Fibroblast of peridontal ligament (primary cell): Measurements from ENCODE around the gene GPR156.
"Not testable (repeated sequence)": the region's sequence is repeated elsewhere in the genome, so short reads cannot be mapped to it uniquely, and the experiment has no call there.

Source experiments
- DNase-seq: peaks from one replicate; pipeline ENCODE4 v3.0.0-alpha.2; 2010; ENCODE audit errors: extremely low read depth

Gene GPR156

DNA sequence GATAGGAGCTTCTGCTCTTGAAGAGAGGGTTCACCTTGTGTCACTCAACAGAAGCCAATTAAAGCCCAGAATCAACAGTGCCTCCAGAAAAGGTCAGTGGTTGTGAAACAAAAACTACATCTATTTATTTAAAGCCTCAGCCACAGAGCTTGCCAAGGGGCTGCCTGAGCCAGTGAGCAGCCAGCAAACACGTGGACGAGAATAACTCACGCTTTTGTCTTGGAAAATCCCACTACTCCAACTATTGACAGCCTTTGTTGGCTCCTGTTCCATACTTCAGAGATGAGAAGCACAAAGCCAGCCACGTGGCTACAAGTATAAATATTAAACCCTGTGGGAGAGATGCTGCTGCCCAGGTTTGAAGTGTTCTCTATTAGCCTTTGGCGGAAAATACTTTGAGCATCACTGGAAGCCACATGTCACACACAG is 10.3 kb downstream of the GPR156 start:
- DNase-seq = peak; percentile 22

DNA sequence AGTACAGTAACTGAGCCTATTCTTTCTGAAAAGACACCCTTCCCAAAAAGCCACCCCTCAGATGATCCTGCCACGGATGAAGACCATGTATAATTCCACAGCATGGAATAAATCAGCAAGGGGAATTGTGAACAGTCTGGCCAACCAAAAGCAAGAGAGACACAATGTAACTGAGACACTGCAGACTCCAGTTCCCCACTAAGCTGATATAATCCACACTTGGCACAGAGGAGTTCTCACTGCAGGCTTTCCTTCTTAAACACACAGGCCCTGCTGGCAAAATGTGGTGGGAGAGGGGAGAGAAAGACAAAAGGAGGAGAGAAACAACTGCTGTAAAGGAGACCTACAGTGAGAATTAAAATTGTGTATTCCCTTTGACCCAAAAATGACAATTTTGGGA is 12.7 kb downstream of the GPR156 start:
- no peak for DNase-seq

DNA sequence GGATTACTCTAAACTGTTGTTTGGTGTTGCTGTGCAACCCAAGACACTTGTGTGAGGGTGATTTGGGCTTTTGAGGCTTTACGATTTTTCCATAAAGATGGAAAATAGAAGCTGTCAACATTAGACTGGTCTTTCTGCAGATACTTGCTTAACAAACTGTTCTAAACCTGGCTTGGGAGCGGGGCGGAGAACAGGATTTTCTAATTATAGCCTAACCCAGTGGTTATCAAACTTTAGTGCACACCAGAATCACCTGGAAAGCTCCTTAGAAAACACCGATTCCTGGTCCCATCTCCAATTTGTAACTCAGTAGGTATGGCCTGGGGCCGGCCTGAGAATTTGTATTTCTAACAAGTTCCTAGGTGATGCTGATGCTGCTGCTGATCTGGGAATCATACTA is 19.0 kb downstream of the GPR156 start:
- DNase-seq = no peak

DNA sequence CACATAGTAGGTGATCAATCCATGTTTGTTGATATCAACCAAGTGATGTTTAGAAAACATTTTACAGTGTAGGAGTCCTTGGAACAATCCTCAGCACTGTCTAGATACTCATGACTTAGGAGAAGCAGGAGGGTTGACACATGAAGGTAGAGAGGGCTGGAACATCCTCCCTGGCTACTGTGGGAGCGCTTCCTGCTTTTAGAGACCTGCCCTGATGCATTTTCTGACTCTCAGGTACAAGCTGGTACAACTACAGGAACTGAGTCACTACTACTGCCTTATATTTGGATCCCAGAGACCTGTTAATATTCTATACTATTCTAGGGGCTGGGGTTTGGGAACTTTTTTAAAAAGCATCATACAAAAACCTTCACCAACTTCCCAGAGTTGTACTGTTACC is 20.1 kb downstream of the GPR156 start:
- DNase-seq = no peak

DNA sequence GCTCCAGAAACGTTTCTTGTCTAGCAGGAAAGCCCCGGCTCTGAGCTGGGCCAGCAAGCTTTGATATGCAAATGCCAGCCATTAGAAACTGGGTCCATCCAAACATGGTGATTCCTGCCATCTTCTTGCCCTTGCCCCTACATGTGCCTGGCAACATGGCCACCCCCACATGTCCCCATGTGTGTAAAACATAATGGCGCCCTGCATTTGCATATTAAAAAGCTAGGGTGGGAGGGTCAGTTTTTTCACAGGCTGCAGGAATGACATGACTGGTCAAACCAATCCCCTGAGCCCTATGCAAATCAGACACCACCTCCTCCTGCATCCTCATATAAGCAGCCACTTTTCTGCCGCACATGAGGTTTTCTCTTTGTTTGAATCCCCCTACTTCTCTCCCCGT is 21.2 kb downstream of the GPR156 start:
- no peak for DNase-seq

DNA sequence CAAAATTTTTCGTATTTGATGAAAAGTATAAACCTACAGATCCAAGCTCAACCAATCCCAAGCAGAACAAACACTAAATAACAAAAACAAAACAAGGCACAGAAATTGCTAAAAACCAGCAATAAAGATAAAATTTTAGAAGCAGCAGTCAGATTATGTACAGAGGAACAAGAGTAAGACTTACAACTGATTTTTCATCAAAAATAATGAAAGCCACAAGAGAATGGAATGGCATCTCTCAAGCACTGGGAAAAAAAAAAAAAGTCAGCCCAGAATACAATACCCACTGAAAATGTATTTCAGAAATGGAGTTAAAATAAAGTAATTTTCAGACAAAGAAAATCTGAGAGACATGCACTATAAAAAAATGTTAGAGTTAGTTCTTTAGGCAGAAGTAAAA is 27.0 kb downstream of the GPR156 start:
- no peak for DNase-seq

DNA sequence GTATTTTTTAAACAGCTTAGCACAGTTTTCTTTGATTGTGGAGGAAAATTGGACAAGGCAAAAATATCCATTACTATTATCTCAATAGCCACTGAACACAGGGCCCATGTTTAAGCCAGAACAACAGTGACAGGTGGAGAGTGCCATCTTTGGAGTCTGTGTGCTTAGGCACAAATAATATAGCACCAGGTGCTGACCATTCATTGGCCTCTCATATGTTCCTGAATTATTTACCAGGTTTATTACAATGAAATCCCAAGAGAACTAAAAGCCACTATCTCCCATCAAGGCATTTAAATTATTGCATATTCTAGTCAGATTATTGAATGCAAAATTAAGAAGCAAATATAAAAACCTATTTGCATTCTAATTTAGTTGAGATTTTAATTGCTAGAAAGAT is 39.6 kb downstream of the GPR156 start:
- DNase-seq = no peak

DNA sequence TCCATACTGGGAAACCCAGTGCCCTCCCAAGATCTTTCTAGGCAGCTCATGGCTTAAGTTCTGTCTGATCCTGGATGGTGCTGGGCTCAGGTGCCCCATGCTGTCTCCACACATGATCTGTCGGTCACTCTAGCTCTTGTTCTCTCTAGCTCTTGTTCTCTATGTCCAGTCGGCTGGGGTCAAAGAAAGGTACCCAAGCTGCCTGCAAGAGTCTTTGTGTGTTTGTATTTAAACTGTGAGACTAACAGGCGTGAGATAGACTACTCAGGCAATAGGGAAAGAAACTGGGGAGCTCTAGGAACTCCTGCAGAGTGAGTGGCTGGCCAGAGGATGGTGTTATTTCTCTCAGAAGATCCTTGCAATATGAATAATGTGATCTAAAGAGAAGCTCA is 40.2 kb downstream of the GPR156 start:
- peak; percentile 9 for DNase-seq

DNA sequence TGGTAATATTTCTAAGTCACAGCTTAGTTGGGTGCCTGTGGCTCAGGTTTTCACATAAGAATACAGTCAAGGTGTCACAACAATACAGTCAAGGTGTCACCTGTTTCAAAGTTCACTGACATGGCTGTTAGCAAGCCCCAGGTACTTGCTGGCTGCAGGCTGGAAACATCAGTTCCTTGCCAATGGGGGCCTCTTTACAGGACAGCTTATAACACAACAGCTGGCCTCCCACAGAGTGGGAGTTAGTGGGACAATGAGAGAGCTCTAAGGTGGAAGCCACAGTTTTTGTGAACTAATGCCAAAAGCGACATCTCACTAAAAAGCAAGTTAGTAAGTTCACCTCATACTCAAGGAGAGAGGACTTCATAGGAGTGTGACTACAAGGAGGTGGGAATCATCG is 45.4 kb downstream of the GPR156 start:
- no peak for DNase-seq

DNA sequence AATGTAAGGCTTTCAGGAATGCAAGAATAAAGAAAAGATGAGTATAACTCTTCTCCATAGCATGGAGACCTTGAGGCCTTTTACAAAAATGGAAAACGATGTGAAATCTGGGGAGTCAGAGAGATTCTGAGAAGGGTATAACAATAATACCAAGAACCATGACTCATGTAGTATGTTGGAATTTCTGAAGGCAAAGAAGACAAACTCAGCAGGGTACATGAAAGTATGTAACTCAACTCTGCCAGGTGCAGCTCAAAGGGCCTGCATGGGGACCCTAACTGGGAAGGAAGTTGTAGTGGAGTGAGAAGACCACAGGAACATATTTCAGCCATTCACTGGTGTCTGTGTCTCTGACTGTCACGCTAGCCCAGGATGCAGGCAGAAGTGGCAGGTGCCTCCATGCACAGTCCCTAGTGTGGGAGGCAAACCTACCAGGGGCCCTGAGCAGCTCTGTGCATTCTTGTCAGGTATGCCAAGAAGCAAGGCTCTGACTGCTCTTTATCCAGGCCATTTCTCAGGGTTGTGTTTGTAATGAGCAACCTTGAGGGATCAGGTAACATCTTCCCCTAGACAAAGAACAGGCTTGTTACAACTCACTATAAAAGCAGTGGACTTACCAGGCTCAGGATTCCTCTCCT is 57.2 kb downstream of the GPR156 start:
- no peak for DNase-seq

DNA sequence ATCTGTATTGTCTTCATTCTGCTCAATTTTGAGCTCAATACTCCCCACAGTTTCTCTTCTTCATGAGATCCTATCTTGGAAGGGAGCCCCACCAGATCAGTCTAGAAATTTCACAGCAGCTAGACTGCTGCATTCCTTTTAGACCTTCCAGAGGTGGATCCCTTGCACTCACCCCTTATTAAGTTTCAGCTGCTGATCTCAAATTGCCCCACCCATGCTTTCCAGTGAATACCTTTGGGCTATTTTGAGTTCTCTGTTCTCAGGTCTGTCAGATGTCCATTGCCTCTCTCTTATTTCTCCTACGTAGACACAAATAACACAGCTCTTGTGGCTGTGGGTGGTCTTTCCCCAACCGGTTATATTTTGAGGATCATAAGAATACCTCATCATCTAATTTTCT is 60.8 kb downstream of the GPR156 start:
- no peak for DNase-seq

DNA sequence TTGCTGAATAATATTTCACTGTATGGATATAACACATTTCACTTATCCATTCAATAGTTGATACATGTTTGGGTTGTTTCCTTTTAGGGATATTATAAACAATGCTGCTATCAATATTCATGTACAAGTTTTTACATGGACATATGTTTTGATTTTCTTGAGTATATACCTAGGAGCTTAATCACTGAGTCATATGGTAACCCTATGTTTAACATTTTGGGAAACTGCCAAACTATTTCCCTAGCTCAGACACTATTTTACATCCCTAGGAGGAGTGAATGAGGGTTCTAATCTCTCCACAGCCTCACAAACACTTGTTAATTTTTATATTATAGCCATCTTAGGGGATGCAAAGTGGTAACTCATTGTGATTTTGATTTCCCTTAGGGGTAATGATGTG is 66.0 kb downstream of the GPR156 start:
- DNase-seq = no peak

DNA sequence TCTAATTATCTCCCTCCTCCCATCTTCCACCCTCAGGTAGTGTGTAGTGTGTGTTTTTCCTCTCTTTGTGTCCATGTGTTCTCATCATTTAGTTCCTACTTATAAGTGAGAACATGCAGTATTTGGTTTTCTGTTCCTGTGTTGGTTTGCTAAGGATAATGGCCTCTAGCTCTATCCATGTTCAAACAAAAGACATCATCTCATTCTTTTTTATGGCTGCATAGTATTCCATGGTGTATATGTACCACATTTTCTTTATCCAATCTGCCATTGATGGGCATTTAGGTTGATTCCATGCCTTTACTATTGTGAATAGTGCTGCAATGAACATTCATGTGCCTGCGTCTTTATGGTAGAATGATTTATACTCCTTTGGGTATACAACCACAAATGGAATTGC is 68.4 kb downstream of the GPR156 start:
- not testable (repeated sequence) for DNase-seq

DNA sequence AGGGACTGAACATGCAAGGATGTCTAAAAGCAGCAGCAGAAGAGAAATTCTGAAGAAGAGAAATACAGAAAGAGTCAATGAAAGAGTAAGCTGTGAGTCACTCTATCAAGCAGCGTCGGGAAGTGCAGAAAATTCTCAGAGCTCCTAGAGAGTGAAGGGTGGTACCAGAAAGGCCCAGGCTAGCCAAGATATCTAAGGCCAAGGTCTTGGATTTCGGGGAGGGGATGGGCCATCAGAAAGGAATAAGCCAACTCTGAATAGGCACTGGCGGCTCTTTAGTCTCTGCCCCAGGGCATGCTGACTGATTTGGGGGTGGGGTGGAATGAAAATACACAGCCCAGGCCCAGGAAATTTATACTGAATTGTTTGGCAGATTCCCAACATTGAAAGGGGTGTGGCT is 70.8 kb downstream of the GPR156 start:
- DNase-seq = peak; percentile 13

DNA sequence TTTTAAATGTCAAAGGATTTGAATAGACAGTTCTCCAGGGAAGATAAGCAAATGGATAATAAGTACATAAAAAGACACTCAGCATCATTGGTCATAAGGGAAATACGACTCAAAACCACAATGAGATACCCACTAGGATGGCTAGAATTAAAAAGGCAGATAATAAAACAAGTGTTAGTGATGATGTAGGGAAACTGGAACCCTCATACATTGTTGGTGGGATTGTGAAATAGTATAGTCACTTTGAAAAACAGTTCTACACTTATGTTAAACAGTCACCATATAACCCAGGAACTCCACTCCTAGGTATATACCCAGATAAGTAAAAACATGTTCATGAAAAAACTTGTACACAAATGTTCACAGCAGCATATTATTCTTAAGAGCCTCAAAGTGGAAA is 72.5 kb downstream of the GPR156 start:
- no peak for DNase-seq

DNA sequence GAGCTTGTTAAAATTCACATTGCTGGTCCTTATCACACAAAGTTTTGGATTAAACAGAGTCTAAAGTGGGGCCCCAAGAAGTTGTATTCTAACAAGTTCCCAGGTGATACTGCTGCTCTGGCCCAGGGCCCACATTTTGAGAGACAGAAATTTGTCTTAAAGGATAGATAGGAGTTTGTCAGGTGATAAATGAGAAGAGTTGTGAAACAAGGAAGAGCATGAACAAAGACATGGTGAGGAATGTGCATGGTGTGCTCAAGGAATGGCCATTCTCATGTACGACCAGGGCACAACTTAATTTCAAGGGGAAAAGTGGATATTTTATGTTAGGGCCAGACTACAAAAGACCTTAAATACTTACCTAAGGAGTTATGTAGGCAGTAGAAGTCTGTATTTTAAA is 75.6 kb downstream of the GPR156 start:
- no peak for DNase-seq

DNA sequence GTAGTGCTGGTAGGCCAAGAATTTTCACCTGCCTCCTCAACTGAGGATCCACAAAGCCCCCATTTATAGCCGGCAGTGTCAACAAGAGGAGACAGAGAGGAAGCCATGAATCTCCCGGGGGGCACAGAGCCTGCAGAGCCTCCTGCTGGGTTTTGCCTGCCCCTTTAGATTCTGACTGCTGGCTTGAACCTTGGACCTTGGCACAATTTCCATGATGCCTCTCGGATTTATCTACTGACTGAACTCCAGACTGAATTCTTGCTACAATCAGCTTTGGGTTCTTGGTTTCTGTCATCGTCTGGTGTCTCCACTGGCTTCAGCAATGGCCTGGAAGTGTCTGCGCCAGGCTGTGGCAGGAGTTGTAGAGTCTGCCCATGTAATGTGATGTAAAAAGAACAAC is 80.7 kb downstream of the GPR156 start:
- DNase-seq = no peak

DNA sequence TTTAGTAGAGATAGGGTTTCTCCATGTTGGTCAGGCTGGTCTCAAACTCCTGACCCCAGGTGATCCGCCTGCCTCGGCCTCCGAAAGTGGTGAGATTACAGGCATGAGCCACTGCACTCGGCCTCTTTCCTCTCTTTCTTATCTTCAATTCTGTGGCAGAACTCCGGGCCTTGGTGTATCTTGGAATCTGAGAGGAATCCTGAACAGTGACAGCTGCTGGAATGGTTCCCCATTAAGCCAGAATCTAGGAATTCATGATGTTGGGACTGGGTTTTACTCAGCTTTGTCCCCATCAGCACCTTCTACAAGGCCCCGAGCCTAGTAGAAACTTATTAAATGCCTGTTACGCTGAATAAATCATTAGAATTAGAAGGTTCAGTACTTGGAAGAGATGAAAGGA is 81.4 kb downstream of the GPR156 start:
- no peak for DNase-seq

DNA sequence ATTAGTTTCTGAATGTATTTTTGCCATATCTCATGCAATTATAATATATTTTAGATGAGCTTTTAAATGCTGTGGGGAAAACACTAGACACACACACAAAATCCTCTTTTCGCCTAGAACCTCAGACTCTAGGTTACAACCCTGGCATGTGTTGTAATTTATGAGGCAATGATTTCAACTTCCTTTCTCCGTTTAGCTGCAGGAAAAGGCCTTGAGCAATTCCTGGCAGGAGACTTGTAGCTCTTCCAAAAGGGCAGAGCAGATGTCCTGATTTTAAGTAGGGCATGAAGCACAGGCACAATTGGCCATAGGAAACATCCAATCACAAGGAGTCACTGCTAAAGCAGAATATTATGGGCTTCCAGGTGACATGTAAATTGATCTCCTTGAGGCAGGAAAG is 82.0 kb downstream of the GPR156 start:
- DNase-seq = peak; percentile 94

DNA sequence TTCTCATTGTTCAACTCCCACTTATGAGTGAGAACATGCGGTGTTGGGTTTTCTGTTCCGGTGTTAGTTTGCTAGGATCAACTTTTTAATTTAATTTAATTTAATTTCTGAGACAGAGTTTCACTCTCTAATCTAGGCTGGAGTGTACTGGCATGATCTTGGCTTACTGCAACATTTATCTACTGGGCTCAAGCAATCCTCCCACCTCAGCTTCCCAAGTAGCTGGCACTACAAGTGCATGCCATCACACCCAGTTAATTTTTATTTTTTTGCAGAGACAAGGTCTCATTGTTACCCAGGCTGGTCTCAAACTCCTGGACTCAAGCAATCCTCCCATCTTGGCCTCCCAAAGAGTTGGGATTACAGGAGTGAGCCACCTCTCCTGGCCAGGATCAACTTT is 82.7 kb downstream of the GPR156 start:
- DNase-seq = no peak

DNA sequence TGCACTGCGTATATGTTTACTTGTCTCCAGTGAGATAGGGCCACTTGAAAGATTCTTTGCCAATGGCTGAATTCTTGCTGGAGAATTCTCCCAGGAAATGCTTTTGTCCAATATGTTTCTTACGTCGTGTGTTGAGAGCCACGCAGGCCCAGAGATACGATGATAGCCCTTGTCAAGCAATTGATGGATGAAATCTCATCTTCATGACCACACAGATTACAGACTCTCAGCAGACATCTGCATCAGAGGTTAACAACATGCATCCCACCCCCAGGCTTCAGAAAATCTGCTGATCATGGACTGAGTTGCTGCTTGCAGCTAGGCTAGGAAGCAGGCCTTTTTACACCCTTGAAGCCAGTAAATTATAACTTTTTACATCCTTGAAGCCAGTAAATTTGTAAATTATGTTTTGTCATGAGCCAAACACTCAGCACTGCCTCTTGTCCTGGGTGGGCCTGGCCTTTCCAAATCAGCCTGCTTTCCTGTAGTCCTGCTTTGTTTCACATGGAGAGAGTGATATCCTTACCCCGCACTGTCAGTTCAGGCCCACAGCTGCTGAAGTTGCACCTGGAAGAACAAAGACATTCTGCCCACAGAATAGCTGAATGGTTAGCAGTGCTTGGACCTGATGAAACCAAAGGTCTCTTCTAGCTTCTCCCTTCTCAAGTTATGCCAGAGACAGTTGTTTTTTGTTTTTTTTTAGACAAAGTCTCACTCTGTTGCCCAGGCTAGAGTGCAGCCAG is 84.4 kb downstream of the GPR156 start:
- no peak for DNase-seq

DNA sequence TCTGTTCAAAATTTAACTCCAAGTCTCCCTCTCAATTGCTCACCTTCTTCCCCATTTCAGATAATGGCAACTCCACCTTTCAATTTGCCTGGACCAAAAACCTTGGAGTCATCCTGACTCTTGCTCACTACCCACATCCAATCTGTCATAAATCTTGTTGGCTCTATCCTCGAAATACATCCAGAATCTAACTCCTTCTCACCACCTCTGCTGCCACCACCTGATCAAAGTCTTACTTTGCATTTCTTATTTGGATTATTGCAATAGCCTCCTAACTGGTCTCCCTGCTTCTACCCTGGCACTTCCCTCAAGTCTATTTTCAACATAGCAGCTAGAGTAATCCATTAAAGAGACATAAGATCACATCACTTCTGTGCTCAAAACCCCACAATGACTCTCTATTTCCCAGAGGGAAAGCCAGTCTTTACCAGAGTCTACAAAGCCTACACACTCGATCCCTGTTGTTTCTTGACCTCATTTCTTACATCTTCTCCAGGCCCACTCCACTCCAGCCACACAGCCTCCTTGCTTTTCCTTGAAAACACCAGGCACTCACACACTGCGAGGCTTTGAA is 86.6 kb downstream of the GPR156 start:
- DNase-seq = peak; percentile 62

DNA sequence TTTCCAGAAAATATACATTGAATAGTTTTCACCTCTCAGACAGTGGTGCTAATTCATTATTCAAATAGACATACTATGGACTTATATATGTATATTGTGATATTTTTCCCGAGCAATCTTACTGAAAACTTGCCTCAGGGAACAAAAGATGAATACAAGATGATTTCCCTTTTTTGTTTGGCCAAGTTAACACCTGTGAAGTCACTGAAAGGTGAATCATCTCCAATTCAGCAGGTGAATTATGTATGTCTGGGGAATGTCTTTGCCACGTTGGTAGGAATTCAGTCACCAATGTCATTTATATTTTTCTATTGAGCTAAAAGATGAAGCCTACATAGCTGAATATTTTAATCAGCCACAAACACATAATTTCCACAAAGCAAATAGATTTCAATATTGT is 88.2 kb downstream of the GPR156 start:
- DNase-seq = no peak
